HG03175 (cell line): ENCODE measurements around the gene TP73.

Source experiments
- ATAC-seq: cut with Tn5 transposase; IDR thresholded peaks from one replicate; pipeline ENCODE4 v1.9.1; 2021; ENCODE audit warnings: mild to moderate bottlenecking, moderate library complexity; ENCODE audit not compliant: unreplicated experiment

Gene TP73

GRCh38 chr1:3759164-3759563 is 106.8 kb downstream of the TP73 start:
- ATAC-seq = no peak

- ATAC-seq = no peak
These were observed 107.5 kb downstream of the TP73 start for GRCh38 chr1:3759796-3760195.

- no peak for ATAC-seq
These were observed 109.1 kb downstream of the TP73 start for GRCh38 chr1:3761296-3762010.

- no peak for ATAC-seq
These were observed 110.0 kb downstream of the TP73 start for GRCh38 chr1:3762151-3762872.

GRCh38 chr1:3762873-3763228 is 110.5 kb downstream of the TP73 start:
- ATAC-seq = no peak

GRCh38 chr1:3763351-3764125 is 111.2 kb downstream of the TP73 start:
- no peak for ATAC-seq

- ATAC-seq = no peak
These were observed 115.1 kb downstream of the TP73 start for GRCh38 chr1:3767328-3767925.

GRCh38 chr1:3768811-3769390 is 116.6 kb downstream of the TP73 start:
- ATAC-seq = no peak

GRCh38 chr1:3770047-3770765 is 117.9 kb downstream of the TP73 start:
- no peak for ATAC-seq

- ATAC-seq = no peak
These were observed 119.1 kb downstream of the TP73 start for GRCh38 chr1:3771108-3772026.

GRCh38 chr1:3772027-3772714 is 119.9 kb downstream of the TP73 start:
- peak; percentile 56 for ATAC-seq

GRCh38 chr1:3772715-3773571 is 120.6 kb downstream of the TP73 start, which contains the start of gene SMIM1:
SMIM1 (plus strand) TSS chr1:3772749; CDS start chr1:3775374, 2,625 bp downstream.
- peak; percentile 9 for ATAC-seq

- no peak for ATAC-seq
These were observed 121.4 kb downstream of the TP73 start for GRCh38 chr1:3773572-3774275.

GRCh38 chr1:3774276-3774945 is 122.1 kb downstream of the TP73 start:
- no peak for ATAC-seq

- ATAC-seq = no peak
These were observed 122.7 kb downstream of the TP73 start for GRCh38 chr1:3774946-3775489.
